Stimulated activated CD8-positive, alpha-beta memory T cell treated with anti-CD3 and anti-CD28 coated beads, Interleukin-4, amount 100 ng/mL, for 4 hours (primary cell): ENCODE data around the gene PIK3CA.
"Not testable (repeated sequence)": the region's sequence is repeated elsewhere in the genome, so short reads cannot be mapped to it uniquely, and the experiment has no call there.

Experiments
- DNase-seq, 2 donors: peaks; one replicate each; pipeline ENCODE4 v3.0.0-alpha.2; 2020; ENCODE audit warnings: low read depth in 2 of 2, low spot score in 1 of 2

PIK3CA gene

DNA sequence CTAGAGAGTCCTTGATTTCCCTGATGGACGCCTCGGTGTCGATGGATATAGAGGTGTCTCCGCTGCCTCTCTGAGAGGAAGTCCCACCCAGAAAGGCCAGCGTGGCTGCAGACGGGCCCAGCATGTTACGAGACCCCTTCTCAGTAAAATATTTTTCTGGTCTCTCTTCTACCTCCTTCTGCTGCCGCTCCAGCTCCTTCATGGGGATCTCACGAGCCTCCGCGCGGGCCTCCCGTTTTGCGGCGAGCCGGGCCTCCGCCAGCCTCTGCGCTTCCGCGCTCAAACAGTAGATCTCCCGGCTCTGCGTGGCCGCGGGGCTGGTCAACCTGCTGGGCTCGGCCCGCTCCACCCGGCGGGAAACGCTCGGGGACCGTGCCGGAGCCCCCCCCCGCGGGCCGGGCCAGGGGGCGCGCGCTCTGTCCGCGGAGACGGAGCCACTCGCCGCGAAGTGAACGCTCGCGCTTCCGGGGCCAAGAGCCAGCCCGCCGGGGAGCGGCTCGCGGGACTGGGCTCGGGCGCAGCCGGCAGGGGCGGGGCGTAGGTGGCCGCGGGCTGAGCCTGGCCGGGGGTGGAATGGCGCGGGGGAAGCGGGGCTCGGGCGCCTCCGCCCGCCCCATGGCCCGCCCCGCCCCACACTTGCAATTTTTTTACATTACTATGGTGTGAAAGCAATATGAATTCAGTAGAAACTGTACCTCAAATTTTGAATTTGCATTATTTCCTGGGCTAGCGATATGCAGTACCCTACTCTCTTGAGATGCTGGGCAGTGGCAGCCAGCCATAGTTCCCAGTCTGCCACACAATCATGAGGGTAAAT lies 113.0 kb downstream of the PIK3CA start:
- DNase-seq, result peak; percentile 28 to 46

- DNase-seq, result no peak
Measured at GRCh38 chr3:179263134-179263533, 115.0 kb downstream of the PIK3CA start.

DNA sequence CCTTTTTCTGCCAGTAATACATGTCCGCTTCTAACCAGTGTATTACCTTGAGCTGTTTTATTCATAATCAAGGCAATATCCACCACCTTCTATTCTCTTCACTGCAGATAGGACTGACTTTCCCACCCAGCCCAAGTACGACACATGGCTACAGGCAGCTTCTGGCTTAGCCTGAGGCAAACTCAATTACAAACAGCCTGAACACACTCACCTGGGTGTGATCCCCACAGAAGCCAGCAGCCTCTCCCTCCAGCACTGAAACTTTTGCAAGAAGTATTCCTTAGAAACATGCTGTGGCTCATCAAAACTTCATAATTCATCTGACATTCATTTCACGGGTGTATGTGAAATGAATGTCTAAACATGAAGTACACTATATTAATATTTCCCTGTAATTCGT lies 116.3 kb downstream of the PIK3CA start:
- no peak for DNase-seq

- no peak for DNase-seq
Measured at GRCh38 chr3:179265092-179265491, 116.9 kb downstream of the PIK3CA start.

- DNase-seq, result no peak
Measured at GRCh38 chr3:179265875-179266274, 117.7 kb downstream of the PIK3CA start.

- DNase-seq, result no peak
Measured at GRCh38 chr3:179266701-179267211, 118.6 kb downstream of the PIK3CA start.

GRCh38 chr3:179268400-179269051 lies 120.4 kb downstream of the PIK3CA start:
- no peak for DNase-seq

DNA sequence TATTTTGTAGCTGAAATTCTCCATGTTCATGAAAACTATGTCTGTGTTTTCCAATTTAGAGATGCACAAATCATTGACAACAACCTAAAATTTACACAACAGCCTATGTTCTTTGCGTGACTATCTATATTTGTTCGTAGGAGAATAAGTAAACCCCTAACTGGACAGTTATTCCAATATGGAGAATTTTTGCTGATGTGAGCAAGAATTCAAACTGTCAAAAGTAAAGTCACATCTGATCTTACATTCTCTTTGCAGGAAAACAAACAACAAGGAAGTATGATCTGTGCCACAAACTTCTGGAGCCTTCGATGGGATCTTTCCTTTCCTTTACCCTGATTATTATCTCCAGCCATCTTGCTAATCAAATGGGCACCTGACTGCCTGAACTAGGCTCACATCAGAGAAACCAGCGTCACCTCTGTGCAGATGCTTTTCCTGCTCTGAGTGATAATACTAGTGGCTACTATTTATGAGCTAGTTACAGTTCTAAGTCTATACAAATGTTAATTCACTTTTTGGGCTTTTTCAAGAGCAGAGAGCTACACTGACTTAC lies 121.1 kb downstream of the PIK3CA start:
- no peak for DNase-seq

DNA sequence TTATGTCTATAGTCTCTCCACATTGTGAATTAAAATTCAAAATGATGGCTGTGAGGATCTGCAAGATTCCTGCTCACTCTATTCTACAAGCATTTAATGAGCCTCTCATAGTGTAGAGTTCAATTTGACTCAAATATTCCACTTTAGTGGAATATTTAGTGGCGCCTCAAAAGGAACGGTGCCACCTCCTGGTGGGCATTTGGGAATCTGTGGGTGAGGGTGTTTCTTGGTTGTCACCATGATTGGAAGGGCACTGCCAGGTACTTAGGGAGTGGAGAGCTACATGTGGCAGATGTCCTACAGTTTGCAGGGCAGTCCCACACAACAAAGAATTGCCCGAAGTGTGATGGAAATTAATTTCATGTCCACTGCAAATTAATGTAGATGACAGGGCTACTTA lies 124.2 kb downstream of the PIK3CA start:
- no peak for DNase-seq

GRCh38 chr3:179274434-179274833 lies 126.3 kb downstream of the PIK3CA start:
- DNase-seq, result not testable (repeated sequence)

- no peak for DNase-seq
Measured at GRCh38 chr3:179276001-179276400, 127.8 kb downstream of the PIK3CA start.

DNA sequence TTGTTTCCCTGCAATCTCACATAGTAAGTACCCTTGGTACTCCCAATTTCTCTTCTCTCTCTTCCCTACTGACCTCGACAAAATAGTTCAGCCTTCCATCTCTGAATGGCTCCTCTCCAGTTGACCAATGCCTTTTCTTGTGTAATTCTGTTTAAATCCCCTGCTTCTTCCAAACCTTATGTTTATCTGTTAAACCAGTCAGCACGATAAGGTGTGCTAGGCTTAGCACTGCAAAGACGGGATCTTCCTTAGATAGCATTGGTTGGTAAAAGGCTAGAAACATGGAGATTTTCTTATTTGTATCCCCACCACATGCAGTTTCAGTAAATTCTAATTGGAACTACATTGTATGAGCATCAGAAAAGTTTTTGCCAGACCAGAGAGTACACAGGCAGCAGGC lies 128.6 kb downstream of the PIK3CA start:
- no peak for DNase-seq

DNA sequence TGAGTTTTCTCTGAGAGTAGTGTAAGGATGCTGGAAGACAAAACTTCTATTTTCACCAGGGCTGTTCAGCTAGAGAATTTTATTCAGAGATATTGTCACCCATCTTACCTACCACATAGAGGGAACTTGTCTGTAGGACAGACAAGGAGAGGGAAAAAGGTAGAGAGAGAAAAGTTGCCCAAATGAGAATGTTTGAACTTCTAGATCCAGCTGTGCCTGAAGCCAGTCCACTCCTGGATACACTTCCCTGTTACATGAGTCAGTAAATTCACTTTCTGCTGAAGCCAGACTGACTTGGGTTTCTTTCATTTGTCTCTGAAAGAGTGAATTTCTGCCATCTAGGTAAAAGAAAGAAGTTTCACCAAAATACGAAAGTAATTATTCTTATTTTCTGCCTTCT lies 130.0 kb downstream of the PIK3CA start:
- DNase-seq, result no peak

- no peak for DNase-seq
Measured at GRCh38 chr3:179278932-179279693, 131.0 kb downstream of the PIK3CA start.

DNA sequence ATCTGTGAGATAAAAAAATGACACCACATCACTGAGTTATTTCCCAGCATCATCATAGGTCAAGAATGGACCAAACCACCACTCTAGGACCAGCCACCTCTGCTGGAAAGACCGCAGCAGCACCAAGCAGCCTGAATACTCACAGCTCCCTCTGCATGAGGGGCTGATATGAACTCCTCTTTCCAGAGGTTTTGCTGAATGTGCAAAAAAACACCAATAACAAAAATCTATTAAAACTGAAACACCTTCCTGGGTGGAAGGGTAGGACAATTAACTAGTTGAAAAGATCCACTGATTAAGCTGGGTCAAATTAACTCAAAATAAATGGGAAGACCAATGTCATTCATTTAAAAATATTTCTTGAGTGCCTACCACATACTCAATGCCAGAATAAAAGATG lies 131.7 kb downstream of the PIK3CA start:
- DNase-seq, result no peak

- no peak for DNase-seq
Measured at GRCh38 chr3:179281825-179282224, 133.7 kb downstream of the PIK3CA start.

- DNase-seq, result no peak
Measured at GRCh38 chr3:179286331-179286730, 138.2 kb downstream of the PIK3CA start.

- no peak for DNase-seq
Measured at GRCh38 chr3:179288845-179289244, 140.7 kb downstream of the PIK3CA start.

- no peak for DNase-seq
Measured at GRCh38 chr3:179289295-179289694, 141.1 kb downstream of the PIK3CA start.
